Chondrocyte (in vitro differentiated cells): ENCODE results near the gene HYCC2. TPM values are rescaled to one million over a fixed set of nuclear protein-coding genes. Genes with fewer than 3 reads are reported as not detected.

ENCODE experiments used
- DNase-seq: peaks from one replicate; pipeline ENCODE4 v3.0.0; 2021; ENCODE audit warnings: mixed read lengths, low spot score
- H3K27ac Mint-ChIP-seq: one replicate; pipeline ENCODE4 v1.8.0; 2021; ENCODE audit warnings: mild to moderate bottlenecking, moderate library complexity, mixed read lengths; ENCODE audit not compliant: unreplicated experiment
- H3K27me3 Mint-ChIP-seq: 2 replicates; pipeline ENCODE4 v1.8.0; 2021; ENCODE audit warnings: low read depth, mixed read lengths
- H3K36me3 Mint-ChIP-seq: 2 replicates; pipeline ENCODE4 v1.8.0; 2021; ENCODE audit warnings: low read depth, mixed read lengths
- H3K4me1 Mint-ChIP-seq: 2 replicates; pipeline ENCODE4 v1.8.0; 2021; ENCODE audit warnings: low read depth, mild to moderate bottlenecking, mixed read lengths
- H3K4me3 Mint-ChIP-seq: one replicate; pipeline ENCODE4 v1.8.0; 2021; ENCODE audit warnings: mild to moderate bottlenecking, moderate library complexity, mixed read lengths; ENCODE audit not compliant: unreplicated experiment
- H3K9me3 Mint-ChIP-seq: 2 replicates; pipeline ENCODE4 v1.8.0; 2021; ENCODE audit warnings: low read depth, mixed read lengths
- total RNA-seq: library from RNA; stranded (reverse); gene quantifications from 3 replicates; pipeline ENCODE4 v1.2.1, GENCODE V29; 2021
- TF ChIP-seq, protein P1 (sequence below): fragments of 200-600 bp; sonication (generic); IDR thresholded peaks from 2 replicates; pipeline ENCODE4 v1.5.0; 2021; ENCODE audit warnings: antibody characterized with exemption, mild to moderate bottlenecking, moderate library complexity

HYCC2 gene
- total RNA-seq, 1 donor from 2014 or later, result 12.0 TPM

DNA sequence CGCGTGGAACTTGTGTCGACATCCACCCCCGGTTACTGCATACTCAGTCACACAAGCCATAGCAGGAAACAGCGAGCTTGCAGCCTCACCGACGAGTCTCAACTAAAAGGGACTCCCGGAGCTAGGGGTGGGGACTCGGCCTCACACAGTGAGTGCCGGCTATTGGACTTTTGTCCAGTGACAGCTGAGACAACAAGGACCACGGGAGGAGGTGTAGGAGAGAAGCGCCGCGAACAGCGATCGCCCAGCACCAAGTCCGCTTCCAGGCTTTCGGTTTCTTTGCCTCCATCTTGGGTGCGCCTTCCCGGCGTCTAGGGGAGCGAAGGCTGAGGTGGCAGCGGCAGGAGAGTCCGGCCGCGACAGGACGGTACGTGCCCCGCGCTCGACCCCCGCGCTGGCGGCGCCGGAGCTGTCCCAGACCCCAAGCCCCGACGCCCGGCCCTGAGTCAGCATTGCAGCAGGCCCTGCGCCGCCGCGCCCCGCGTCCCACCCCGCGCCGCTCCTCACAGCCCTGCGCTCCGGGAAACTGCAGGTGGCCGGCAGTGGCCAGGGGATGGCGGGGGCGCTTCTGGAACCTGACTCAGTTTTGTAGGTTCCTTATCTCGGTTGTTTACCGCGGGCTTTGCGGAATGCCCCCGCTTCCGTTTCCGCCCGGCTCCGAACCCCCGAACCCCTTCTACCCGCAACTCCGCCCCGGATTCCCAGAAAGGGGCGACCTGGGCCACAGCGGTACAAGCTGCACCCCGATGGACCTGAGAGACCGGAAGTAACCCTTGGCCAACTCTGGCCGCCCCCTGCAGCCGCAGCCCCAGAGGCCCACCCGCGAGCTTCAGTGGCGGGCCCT, 44.9 kb upstream of the HYCC2 start, which contains the start of gene CFLAR:
TSS of gene CFLAR (plus strand) at position 50 of the 844 bp plus-strand sequence. CDS start 13,702 bp downstream, outside the sequence.
- H3K4me1 Mint-ChIP-seq, result peaks cover 32% of the 10 kb centered on the region
- no peaks in the 10 kb centered on the region for H3K27me3 Mint-ChIP-seq
- no peaks in the 10 kb centered on the region for H3K36me3 Mint-ChIP-seq
- H3K9me3 Mint-ChIP-seq, result no peaks in the 10 kb centered on the region
- DNase-seq, result no peak
- peak within 1 kb of the TSS; percentile 92 for H3K4me3 Mint-ChIP-seq
- TF ChIP-seq, protein P1, sequence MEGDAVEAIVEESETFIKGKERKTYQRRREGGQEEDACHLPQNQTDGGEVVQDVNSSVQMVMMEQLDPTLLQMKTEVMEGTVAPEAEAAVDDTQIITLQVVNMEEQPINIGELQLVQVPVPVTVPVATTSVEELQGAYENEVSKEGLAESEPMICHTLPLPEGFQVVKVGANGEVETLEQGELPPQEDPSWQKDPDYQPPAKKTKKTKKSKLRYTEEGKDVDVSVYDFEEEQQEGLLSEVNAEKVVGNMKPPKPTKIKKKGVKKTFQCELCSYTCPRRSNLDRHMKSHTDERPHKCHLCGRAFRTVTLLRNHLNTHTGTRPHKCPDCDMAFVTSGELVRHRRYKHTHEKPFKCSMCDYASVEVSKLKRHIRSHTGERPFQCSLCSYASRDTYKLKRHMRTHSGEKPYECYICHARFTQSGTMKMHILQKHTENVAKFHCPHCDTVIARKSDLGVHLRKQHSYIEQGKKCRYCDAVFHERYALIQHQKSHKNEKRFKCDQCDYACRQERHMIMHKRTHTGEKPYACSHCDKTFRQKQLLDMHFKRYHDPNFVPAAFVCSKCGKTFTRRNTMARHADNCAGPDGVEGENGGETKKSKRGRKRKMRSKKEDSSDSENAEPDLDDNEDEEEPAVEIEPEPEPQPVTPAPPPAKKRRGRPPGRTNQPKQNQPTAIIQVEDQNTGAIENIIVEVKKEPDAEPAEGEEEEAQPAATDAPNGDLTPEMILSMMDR, result no peak
- peak within 1 kb of the TSS; percentile 97 for H3K27ac Mint-ChIP-seq

GRCh38 chr2:201114846-201115245, 43.4 kb upstream of the HYCC2 start:
- no peak overlapping the region for H3K4me3 Mint-ChIP-seq
- H3K27me3 Mint-ChIP-seq, result no peaks in the 10 kb centered on the region
- H3K27ac Mint-ChIP-seq, result peak overlapping the region; percentile 45
- TF ChIP-seq, protein P1, result no peak
- DNase-seq, result no peak
- no peaks in the 10 kb centered on the region for H3K9me3 Mint-ChIP-seq
- H3K36me3 Mint-ChIP-seq, result no peaks in the 10 kb centered on the region
- H3K4me1 Mint-ChIP-seq, result peaks cover 26% of the 10 kb centered on the region

- no peaks in the 10 kb centered on the region for H3K36me3 Mint-ChIP-seq
- peaks cover 23% of the 10 kb centered on the region for H3K4me1 Mint-ChIP-seq
- TF ChIP-seq, protein P1, result no peak
- no peak overlapping the region for H3K4me3 Mint-ChIP-seq
- H3K9me3 Mint-ChIP-seq, result no peaks in the 10 kb centered on the region
- no peak for DNase-seq
- no peaks in the 10 kb centered on the region for H3K27me3 Mint-ChIP-seq
- no peak overlapping the region for H3K27ac Mint-ChIP-seq
Observed at GRCh38 chr2:201114350-201114749, 42.9 kb upstream of the HYCC2 start.

GRCh38 chr2:201111096-201111495, 39.6 kb upstream of the HYCC2 start:
- Mint-ChIP-seq H3K27me3 (no peaks in the 10 kb centered on the region), H3K9me3 (no peaks in the 10 kb centered on the region), H3K36me3 (no peaks in the 10 kb centered on the region), H3K4me1 (peaks cover 7% of the 10 kb centered on the region), H3K27ac (no peak overlapping the region), H3K4me3 (no peak overlapping the region)
- TF ChIP-seq, protein P1, result no peak
- no peak for DNase-seq

- no peaks in the 10 kb centered on the region for H3K9me3 Mint-ChIP-seq
- TF ChIP-seq, protein P1, result no peak
- H3K27me3 Mint-ChIP-seq, result no peaks in the 10 kb centered on the region
- no peak overlapping the region for H3K27ac Mint-ChIP-seq
- DNase-seq, result no peak
- peaks cover 7% of the 10 kb centered on the region for H3K4me1 Mint-ChIP-seq
- no peaks in the 10 kb centered on the region for H3K36me3 Mint-ChIP-seq
- H3K4me3 Mint-ChIP-seq, result no peak overlapping the region
Observed at GRCh38 chr2:201110615-201111014, 39.1 kb upstream of the HYCC2 start.
